Measurements from ENCODE around the gene LRP2. TPM values are rescaled to one million over a fixed set of nuclear protein-coding genes. Genes with fewer than 3 reads are reported as not detected.

LRP2 gene
- total and polyA plus RNA-seq, 2 experiments from 2014 or later, result 8.1 to 38.3 TPM

DNA sequence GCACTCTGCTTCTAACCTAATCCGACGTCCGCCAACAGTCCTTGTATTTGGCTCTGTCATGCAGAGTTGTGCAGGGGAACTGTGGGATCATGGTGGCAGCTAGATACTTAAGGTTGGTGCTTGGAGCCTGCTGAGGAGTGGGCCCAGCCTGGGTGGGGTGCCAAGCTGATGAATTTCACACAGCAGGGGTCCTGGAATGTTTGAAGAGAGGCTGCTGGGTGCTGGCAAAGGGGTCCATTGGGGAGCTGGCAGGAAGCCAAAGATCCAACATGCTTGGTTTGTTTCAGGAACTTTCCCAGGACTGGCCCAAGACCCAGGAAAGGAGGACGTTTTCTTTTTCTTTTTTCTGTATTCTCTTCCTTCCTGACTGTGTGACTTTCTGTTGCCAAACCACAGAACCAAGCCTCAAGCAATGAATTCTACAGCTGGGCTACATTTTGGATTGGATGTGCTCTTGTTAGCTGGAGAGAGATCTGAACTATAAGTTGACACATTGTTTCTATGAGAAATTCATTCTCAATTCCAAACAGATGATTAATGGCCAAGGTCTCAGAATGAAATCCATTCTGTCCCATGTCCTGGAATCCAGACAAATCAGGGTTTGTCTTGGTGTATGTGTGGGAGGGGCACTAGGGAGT, 243.1 kb downstream of the LRP2 start:
- Histone ChIP-seq H3K27ac (no peak overlapping the region), H4K20me1 (ENCODE audit: insufficient read depth, poor library complexity, severe bottlenecking) (no peaks in the 10 kb centered on the region), H3K4me2 (no peak overlapping the region), H3K79me2 (no peaks in the 10 kb centered on the region), H3K9me3 (ENCODE audit: low read depth) (no peaks in the 10 kb centered on the region), H3K4me3 (no peak overlapping the region), H3K27me3 (peaks cover 8% of the 10 kb centered on the region), H3K4me1 (ENCODE audit: insufficient read depth) (no peaks in the 10 kb centered on the region), H2AFZ (no peak overlapping the region), H3K36me3 (replicated peaks; ENCODE audit: insufficient read depth, low read depth) (no peaks in the 10 kb centered on the region), H3K9me2 (replicated peaks; ENCODE audit: insufficient read depth) (no peaks in the 10 kb centered on the region)
- 90% methylated on average over 4 of the region's 4 CpGs for WGBS (ENCODE audit: low lambda C conversion rate, missing lambda C conversion rate)
- no peak for TF ChIP-seq EZH2 (IDR thresholded peaks at IDR 0.05; ENCODE audit: borderline replicate concordance)
- no peak for TF ChIP-seq EZH2phosphoT487 (IDR thresholded peaks at IDR 0.05; ENCODE audit: low read depth, severe bottlenecking, unreplicated experiment)
- TF ChIP-seq, protein P1, sequence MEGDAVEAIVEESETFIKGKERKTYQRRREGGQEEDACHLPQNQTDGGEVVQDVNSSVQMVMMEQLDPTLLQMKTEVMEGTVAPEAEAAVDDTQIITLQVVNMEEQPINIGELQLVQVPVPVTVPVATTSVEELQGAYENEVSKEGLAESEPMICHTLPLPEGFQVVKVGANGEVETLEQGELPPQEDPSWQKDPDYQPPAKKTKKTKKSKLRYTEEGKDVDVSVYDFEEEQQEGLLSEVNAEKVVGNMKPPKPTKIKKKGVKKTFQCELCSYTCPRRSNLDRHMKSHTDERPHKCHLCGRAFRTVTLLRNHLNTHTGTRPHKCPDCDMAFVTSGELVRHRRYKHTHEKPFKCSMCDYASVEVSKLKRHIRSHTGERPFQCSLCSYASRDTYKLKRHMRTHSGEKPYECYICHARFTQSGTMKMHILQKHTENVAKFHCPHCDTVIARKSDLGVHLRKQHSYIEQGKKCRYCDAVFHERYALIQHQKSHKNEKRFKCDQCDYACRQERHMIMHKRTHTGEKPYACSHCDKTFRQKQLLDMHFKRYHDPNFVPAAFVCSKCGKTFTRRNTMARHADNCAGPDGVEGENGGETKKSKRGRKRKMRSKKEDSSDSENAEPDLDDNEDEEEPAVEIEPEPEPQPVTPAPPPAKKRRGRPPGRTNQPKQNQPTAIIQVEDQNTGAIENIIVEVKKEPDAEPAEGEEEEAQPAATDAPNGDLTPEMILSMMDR (IDR thresholded peaks at IDR 0.05; ENCODE audit: poor library complexity), result no peak
- DNase-seq (ENCODE audit: low spot score), result no peak

DNA sequence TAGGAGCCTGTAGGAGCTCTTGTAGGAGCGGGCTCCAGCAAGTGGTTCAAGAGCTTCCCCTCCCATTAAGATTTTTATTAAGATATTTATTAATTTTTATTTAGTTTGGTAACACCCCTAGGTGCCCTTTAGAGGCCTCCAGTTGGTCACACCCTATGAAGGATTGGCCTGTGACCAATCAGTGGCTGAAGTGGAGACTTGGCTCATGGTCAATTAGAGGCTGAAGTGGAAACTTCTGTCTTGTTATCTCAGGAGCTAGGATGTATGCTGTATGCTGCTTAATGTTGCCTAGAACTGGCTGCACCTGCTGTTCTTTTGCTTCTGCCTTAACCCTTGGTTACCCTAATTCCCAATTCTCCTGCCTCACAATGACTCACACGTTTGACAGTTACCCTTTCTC, 244.3 kb downstream of the LRP2 start:
- H4K20me1 ChIP-seq (ENCODE audit: insufficient read depth, poor library complexity, severe bottlenecking), result no peaks in the 10 kb centered on the region
- TF ChIP-seq, protein P1 (IDR thresholded peaks at IDR 0.05; ENCODE audit: poor library complexity), result no peak
- TF ChIP-seq EZH2 (IDR thresholded peaks at IDR 0.05; ENCODE audit: borderline replicate concordance) (no peak), EZH2phosphoT487 (IDR thresholded peaks at IDR 0.05; ENCODE audit: low read depth, severe bottlenecking, unreplicated experiment) (no peak)
- no peaks in the 10 kb centered on the region for H3K79me2 ChIP-seq
- 81% methylated on average over 2 of the region's 2 CpGs for WGBS (ENCODE audit: low lambda C conversion rate, missing lambda C conversion rate)
- H3K36me3 ChIP-seq (replicated peaks; ENCODE audit: insufficient read depth, low read depth), result no peaks in the 10 kb centered on the region
- H3K9me2 ChIP-seq (replicated peaks; ENCODE audit: insufficient read depth), result no peaks in the 10 kb centered on the region
- no peak overlapping the region for H3K4me2 ChIP-seq
- DNase-seq (ENCODE audit: low spot score), result no peak
- H2AFZ ChIP-seq, result no peak overlapping the region
- no peak overlapping the region for H3K27ac ChIP-seq
- H3K27me3 ChIP-seq, result peaks cover 8% of the 10 kb centered on the region
- no peaks in the 10 kb centered on the region for H3K9me3 ChIP-seq (ENCODE audit: low read depth)
- H3K4me1 ChIP-seq (ENCODE audit: insufficient read depth), result no peaks in the 10 kb centered on the region
- H3K4me3 ChIP-seq, result no peak overlapping the region

DNA sequence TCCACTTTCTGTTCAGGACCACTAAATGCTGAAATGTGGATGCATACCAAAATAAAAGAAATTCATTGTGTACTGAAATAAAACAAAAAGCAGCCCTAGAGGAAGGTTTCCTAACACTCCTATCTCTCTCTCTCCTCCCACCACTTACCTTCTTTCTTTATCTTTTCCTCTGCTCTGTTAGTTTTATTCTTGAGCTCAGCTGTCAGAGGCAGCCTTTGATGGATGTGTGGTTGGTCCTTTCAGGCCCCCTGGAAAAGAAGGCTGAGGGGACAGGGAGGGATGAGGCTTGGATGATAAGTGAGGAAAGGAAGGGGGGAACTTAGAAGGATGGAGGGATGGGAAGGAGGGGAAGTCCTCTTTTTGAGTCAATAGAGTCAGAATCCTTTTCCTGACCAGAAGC, 245.3 kb downstream of the LRP2 start:
- no peaks in the 10 kb centered on the region for H3K9me2 ChIP-seq (replicated peaks; ENCODE audit: insufficient read depth)
- H3K27me3 ChIP-seq, result peaks cover 8% of the 10 kb centered on the region
- H3K4me1 ChIP-seq (ENCODE audit: insufficient read depth), result no peaks in the 10 kb centered on the region
- TF ChIP-seq EZH2phosphoT487 (IDR thresholded peaks at IDR 0.05; ENCODE audit: low read depth, severe bottlenecking, unreplicated experiment), result no peak
- H3K9me3 ChIP-seq (ENCODE audit: low read depth), result no peaks in the 10 kb centered on the region
- H4K20me1 ChIP-seq (ENCODE audit: insufficient read depth, poor library complexity, severe bottlenecking), result no peaks in the 10 kb centered on the region
- H2AFZ ChIP-seq, result no peak overlapping the region
- no peak overlapping the region for H3K27ac ChIP-seq
- H3K79me2 ChIP-seq, result no peaks in the 10 kb centered on the region
- no peak overlapping the region for H3K4me3 ChIP-seq
- DNase-seq (ENCODE audit: low spot score), result no peak
- no peak overlapping the region for H3K4me2 ChIP-seq
- H3K36me3 ChIP-seq (replicated peaks; ENCODE audit: insufficient read depth, low read depth), result no peaks in the 10 kb centered on the region

DNA sequence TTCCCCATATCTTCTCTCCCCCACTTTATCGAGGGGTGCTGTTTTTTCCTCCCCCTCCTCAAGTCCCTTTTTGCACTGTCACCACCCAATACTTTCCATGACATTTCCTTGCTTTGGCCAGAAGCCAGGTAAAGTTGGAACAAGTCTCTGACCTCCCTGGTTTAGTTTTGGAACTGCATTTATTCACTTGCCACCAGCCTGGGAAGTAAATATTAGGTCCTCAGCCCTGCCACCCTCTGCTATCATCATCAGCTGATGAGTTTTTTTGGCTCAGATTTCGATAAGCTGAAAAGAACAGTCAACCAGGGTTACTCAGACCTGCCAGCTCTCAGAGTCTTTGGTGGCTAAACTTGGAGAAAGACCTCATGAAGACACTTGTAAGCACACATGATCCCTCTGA, 246.0 kb downstream of the LRP2 start:
- no peak for DNase-seq (ENCODE audit: low spot score)
- Histone ChIP-seq H3K36me3 (replicated peaks; ENCODE audit: insufficient read depth, low read depth) (no peaks in the 10 kb centered on the region), H3K27me3 (peaks cover 8% of the 10 kb centered on the region), H3K27ac (no peak overlapping the region), H3K4me3 (no peak overlapping the region), H2AFZ (no peak overlapping the region), H3K4me1 (ENCODE audit: insufficient read depth) (no peaks in the 10 kb centered on the region), H3K9me3 (ENCODE audit: low read depth) (no peaks in the 10 kb centered on the region), H4K20me1 (ENCODE audit: insufficient read depth, poor library complexity, severe bottlenecking) (no peaks in the 10 kb centered on the region), H3K4me2 (no peak overlapping the region), H3K79me2 (no peaks in the 10 kb centered on the region), H3K9me2 (replicated peaks; ENCODE audit: insufficient read depth) (no peaks in the 10 kb centered on the region)
- WGBS (ENCODE audit: low lambda C conversion rate, missing lambda C conversion rate), result 81% methylated on average over 2 of the region's 2 CpGs
- TF ChIP-seq EZH2phosphoT487 (IDR thresholded peaks at IDR 0.05; ENCODE audit: low read depth, severe bottlenecking, unreplicated experiment) (no peak), EZH2 (IDR thresholded peaks at IDR 0.05; ENCODE audit: borderline replicate concordance) (no peak)
- TF ChIP-seq, protein P1 (IDR thresholded peaks at IDR 0.05; ENCODE audit: poor library complexity), result no peak

All from hepatocyte (in vitro differentiated cells).